Kidney (tissue), 14 donors: Measurements from ENCODE around the gene MAPK8. TPM values are rescaled to one million over a fixed set of nuclear protein-coding genes. Genes with fewer than 3 reads are reported as not detected.
A peak's percentile ranks its signal among the peaks of the same experiment; 100 is the strongest.

Source experiments
- DNase-seq, 5 donors: peaks; one replicate each; pipeline ENCODE4 v3.0.0-alpha.2; 2013 to 2020
- FAIRE-seq: peaks from 2 replicates; lab custom pipeline; 2012; peaks lifted over from hg19 to GRCh38; lab: Jason Lieb, UNC
- H3K27ac ChIP-seq, 2 donors: one replicate each; pipeline ENCODE4 v1.7.0; 2013; ENCODE audit warnings: low read depth in 2 of 2, low read length in 2 of 2, inconsistent platforms in 1 of 2
- H3K27me3 ChIP-seq: one replicate; pipeline ENCODE4 v1.7.1; 2013; ENCODE audit warnings: low read length, inconsistent platforms; ENCODE audit not compliant: control insufficient read depth, insufficient read depth
- H3K36me3 ChIP-seq, 3 donors: one replicate each; pipeline versions ENCODE4 v1.7.0 to v1.7.1; 2013; ENCODE audit warnings: low read length in 3 of 3, control low read depth in 1 of 3, inconsistent platforms in 1 of 3; ENCODE audit not compliant: insufficient read depth in 3 of 3, control insufficient read depth in 2 of 3
- H3K4me1 ChIP-seq, 3 donors: one replicate each; pipeline versions ENCODE4 v1.7.0 to v1.7.1; 2013; ENCODE audit warnings: low read length in 3 of 3, inconsistent platforms in 1 of 3, low read depth in 1 of 3; ENCODE audit not compliant: control insufficient read depth in 2 of 3, insufficient read depth in 2 of 3
- H3K4me3 ChIP-seq, 3 donors: one replicate each; pipeline versions ENCODE4 v1.7.0 to v1.8.1; 2013; ENCODE audit warnings: low read length in 3 of 3, control low read depth in 1 of 3, inconsistent platforms in 1 of 3
- H3K9ac ChIP-seq, 3 donors: one replicate each; pipeline versions ENCODE4 v1.7.0 to v1.7.1; 2013; ENCODE audit warnings: low read length in 3 of 3, control low read depth in 1 of 3, inconsistent platforms in 1 of 3
- H3K9me3 ChIP-seq, 3 donors: one replicate each; pipeline versions ENCODE4 v1.7.0 to v1.7.1; 2013; ENCODE audit warnings: low read length in 3 of 3, control low read depth in 1 of 3, inconsistent platforms in 1 of 3; ENCODE audit not compliant: control insufficient read depth in 2 of 3, insufficient read depth in 1 of 3
- intact Hi-C: fragments of 100-400 bp; cut with DNase I; formaldehyde crosslinking; loops from one replicate; pipeline ENCODE4 v1.11.1; 2022
- polyA plus RNA-seq: library from polyadenylated mRNA; stranded (reverse); fragments of 350-450 nt; fragmentation: Illumina TruSeq; extraction: RNeasy Lipid Tissue Mini Kit (QIAGEN cat#74804); gene quantifications from one replicate; pipeline ENCODE4 v1.2.3, GENCODE V29; 2014; ENCODE audit warnings: low read depth, low replicate concordance; ENCODE audit not compliant: insufficient read depth
- total RNA-seq: library from RNA; stranded (reverse); fragmentation: NEBNext Ultra II Directional; extraction: Animal tissue kit (Norgen Biotek cat#: 25700); gene quantifications from one replicate; pipeline ENCODE4 v1.2.1, GENCODE V29; 2021
- TF ChIP-seq, protein P1 (sequence below): IDR thresholded peaks from 3 replicates; pipeline ENCODE4 v1.5.1; 2012; ENCODE audit warnings: mild to moderate bottlenecking, moderate library complexity, borderline replicate concordance; ENCODE audit not compliant: insufficient read depth; ENCODE audit errors: extremely low read depth
- donor health status: control.
- donor health status: control.
- donor health status: control.
- donor health status: control.
- donor health status: control.
- donor health status: DM: yes; HTN: yes; CAD: no.
- donor health status: Normal renal cell carcinoma (clear cell type).

Gene MAPK8
- total and polyA plus RNA-seq, 2 donors from 2014 or later: 17.0 to 36.7 TPM

DNA sequence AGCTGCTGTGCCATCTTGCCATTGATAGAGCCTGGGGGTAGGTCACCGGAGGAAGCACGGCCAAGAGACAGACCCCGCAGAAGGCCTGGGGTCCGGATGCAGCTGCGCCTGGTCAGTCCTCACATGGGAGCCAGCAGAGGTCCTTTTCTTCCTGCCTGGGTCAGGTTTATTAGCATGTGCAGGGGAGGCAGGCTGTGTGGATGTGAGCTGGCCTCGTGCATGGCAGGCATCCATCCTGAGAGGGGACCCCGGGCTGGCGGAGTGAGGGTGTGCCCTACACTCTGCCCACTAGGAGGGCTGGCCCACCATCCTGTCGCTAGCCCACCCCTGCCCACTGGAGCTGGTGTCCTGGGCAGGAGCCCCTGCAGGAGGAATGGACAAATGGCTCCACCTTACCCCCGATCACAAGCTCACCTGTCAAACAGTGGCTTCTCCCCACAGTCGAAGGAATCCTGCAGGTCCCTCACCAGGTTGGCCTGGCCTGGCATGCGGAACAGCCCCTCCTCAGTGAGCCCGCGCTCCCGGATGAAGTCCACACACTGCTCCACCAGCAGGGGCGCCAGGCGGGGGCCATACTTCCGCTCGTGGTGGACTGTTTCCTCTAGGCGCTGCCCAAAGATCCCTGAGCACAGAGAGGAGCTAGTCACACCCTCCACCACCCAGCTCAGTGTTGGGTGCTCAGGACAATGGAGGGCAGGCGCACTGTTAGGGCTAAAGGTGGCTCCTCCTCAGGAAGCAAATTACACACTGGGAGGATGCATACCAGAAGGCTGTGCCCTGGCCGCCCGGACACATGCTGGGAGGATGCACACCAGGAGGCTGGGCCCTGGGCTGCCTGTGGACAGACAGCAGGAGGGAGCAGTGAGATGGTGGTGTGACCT is 153.0 kb downstream of the MAPK8 start:
- TF ChIP-seq, protein P1, sequence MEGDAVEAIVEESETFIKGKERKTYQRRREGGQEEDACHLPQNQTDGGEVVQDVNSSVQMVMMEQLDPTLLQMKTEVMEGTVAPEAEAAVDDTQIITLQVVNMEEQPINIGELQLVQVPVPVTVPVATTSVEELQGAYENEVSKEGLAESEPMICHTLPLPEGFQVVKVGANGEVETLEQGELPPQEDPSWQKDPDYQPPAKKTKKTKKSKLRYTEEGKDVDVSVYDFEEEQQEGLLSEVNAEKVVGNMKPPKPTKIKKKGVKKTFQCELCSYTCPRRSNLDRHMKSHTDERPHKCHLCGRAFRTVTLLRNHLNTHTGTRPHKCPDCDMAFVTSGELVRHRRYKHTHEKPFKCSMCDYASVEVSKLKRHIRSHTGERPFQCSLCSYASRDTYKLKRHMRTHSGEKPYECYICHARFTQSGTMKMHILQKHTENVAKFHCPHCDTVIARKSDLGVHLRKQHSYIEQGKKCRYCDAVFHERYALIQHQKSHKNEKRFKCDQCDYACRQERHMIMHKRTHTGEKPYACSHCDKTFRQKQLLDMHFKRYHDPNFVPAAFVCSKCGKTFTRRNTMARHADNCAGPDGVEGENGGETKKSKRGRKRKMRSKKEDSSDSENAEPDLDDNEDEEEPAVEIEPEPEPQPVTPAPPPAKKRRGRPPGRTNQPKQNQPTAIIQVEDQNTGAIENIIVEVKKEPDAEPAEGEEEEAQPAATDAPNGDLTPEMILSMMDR: no peak
- Histone ChIP-seq H3K36me3 (no peaks in the 10 kb centered on the region), H3K27ac (no peak overlapping the region), H3K4me1 (peaks cover 0 to 5% (median 0%) of the 10 kb centered on the region in 3 donors), H3K27me3 (no peaks in the 10 kb centered on the region), H3K9me3 (no peaks in the 10 kb centered on the region), H3K4me3 (no peak overlapping the region), H3K9ac (no peak overlapping the region)
- no peak for FAIRE-seq
- DNase-seq: peak in 2 of 5 donors; percentile 38 to 63
- intact Hi-C loops: no loop called here

DNA sequence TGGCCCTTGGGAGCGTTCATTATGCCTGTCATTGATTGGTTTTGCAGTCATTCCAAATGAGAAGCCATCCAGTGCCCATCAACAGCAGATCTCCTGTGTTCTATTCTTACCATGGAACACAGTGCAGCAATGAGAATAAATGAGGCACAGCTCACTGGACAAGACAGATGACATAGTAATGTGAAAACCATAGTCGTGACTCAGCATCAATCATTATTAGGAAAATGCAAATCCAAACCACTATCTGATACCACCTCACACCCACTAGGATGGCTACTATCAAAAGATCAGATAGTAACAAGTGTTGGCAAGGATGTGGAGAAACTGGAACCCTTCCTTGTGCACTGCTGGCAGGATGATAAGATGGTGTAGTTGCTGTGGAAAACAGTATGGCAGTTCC is 153.7 kb downstream of the MAPK8 start:
- DNase-seq (no peak), FAIRE-seq (no peak)
- Histone ChIP-seq H3K27me3 (no peaks in the 10 kb centered on the region), H3K27ac (no peak overlapping the region), H3K4me3 (no peak overlapping the region), H3K4me1 (peaks cover 0 to 5% (median 0%) of the 10 kb centered on the region in 3 donors), H3K36me3 (no peaks in the 10 kb centered on the region), H3K9me3 (no peaks in the 10 kb centered on the region), H3K9ac (no peak overlapping the region)
- TF ChIP-seq, protein P1: no peak
- intact Hi-C loops: no loop called here

DNA sequence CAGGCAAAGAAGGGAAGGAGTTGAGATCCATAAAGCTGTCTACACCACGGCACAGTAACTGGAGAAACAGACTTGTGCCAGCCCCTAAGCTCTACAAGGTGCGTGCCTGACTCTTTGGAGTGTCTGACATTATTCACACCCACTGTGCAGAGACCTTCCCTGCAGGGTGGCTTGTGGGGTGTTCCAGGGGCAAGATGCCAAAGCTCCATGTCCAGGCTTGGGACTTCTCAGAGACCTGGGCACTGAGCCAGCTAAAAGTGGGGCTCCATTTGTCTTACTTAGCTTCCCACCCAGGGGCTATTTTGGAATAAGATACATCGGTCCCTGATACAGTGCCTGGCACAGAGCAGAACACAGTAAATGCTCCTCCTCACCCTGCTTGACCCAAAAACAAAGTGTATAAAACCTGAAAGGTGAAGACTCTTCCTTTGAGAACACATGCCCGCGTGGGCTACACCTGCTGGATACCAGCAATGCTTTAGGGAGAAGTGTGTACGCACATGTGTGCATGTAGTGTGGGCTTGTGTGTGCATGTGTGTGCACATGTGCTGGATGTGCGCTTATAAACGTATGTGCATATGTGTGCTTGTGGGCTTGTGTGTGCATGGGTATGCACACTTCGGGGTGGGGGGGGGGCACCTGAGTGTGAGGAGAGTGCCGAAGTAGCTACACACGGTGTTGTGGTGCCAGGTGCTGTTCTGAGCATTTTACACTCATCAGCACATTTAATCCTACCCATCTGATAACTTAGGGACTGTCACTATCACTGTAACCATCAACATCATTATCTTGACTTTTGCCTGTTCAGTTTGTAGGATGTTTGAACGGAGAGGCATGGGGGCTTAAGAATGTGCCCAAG is 155.4 kb downstream of the MAPK8 start:
- no peak overlapping the region for H3K4me3 ChIP-seq
- no peaks in the 10 kb centered on the region for H3K27me3 ChIP-seq
- intact Hi-C loops: no loop called here
- H3K9me3 ChIP-seq: no peaks in the 10 kb centered on the region
- peaks cover 0 to 2% (median 0%) of the 10 kb centered on the region in 3 donors for H3K4me1 ChIP-seq
- TF ChIP-seq, protein P1: no peak
- H3K36me3 ChIP-seq: no peaks in the 10 kb centered on the region
- no peak overlapping the region for H3K27ac ChIP-seq
- DNase-seq (peak in 2 of 5 donors; percentile 3 to 27), FAIRE-seq (no peak)
- H3K9ac ChIP-seq: no peak overlapping the region
